ENCODE data around the gene CPA2.

Gene CPA2

DNA sequence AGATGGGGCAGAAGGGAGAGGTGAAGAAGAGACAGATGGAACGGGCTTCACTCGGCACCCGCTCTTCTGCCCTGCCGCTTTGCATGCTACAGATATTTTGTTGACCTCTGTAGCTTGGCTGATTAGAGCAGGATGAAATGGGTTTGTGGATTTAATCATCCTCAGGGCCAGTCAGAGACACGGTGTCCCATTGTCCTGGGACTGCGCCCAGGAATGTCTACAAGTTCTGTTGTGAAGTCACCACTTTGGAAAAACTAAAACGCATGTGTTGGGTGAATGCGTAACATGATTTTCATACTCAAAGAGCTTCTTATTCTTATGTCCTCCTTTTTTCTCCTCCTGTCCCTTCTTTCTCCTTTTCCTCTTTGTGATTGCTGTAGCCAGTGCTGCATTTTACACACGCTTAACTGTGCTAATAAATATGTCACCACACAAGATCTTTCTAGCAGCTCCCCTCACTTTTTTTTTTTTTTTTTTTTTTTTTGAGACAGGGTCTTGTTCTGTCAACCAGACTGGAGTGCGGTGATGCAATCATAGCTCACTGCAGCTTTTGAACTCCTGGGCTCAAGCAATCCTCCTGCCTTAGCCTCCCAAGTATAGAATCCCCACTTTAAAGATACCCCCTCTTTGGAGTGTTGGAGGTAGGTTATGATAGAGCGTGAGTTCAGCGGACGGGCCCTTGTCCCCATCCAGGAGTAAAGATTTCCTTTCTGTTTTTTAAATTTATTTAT, 29.7 kb downstream of the CPA2 start:
- DNase-seq (ENCODE audit: low read depth in 1 of 2, low spot score in 1 of 2): no peak
- in situ Hi-C loops (cut with HindIII; ENCODE audit: low pct_unique_long_range_greater_than_20kb, low sequenced_read_pairs): no loop called here
- no peak for TF ChIP-seq JUND (IDR thresholded peaks at IDR 0.05; ENCODE audit: low read depth)

DNA sequence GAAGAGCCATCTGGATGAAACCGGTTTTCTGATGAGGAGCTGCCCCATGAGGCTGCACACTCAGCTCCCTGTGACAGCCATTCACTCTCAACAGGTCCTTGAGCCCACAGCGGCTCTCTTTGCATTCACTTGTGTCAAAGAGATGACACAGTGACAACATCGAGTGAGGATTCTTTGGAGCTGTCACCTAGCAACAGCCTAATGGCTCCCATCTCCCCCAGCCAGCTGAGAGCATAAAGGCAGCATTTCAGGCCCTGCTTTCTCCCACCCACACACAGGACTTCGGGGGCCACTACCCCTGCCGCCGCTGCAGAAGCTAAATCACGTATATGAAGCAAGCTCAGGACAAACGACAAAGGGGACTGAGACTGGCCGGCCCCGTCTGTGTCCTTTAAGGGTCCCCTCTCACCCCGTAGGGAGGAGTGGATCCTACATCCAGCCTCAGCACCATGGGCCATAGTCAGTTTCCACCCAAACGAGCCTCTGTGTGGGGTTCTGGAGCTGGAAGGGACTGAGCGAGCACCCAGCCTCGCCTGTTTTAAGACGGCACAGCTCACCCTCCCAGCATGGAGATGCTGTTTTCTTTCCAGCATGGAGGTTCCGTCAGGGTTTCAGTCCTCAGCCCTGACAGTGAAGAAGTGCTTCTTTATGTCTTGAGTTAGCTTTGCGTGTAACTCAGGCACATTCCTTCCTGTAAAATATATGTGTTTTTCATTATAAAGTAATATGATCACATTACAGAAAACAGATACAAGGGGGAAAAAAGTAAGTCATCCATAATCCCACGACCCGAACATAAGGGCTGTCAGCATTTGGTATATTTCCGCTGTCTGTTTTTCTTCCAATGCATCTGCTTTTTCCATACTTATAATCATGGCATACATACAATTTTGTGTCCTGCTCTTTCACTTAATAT, 31.2 kb downstream of the CPA2 start:
- in situ Hi-C loops (cut with HindIII; ENCODE audit: low pct_unique_long_range_greater_than_20kb, low sequenced_read_pairs): no loop called here
- no peak for DNase-seq (ENCODE audit: low read depth in 1 of 2, low spot score in 1 of 2)
- no peak for TF ChIP-seq JUND (IDR thresholded peaks at IDR 0.05; ENCODE audit: low read depth)

DNA sequence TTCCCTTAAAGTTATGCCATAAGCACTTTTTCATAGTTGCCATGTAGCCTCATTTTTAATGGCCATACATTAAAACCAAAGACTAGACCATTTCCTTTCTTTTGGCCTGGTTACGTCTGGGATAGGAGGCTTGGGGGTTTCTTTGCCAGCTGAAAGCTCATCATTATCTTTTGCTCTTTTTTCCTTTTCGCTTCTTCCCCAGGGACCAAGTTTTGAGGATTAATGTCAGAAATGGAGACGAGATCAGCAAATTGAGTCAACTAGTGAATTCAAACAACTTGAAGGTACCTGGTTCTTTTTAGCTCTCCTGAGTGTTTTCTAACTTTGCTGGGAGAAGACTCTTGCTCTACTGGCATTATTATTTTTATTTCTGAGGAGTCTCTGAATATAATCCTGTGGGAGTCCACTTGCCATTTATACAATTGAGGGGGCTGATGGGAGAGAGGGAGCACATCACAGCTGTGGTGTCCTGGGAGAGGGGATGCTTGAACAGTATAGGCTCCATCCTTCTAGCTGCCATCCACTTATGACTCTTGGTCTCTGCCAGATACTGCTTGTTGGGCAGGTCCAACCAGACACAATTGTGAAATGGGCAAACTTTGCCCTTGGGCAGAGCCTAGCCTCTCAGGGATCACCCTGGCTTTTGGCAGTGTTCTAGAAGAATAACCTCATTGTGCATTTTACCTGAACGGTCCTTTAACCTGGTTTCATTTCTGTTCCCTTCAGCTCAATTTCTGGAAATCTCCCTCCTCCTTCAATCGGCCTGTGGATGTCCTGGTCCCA, 32.1 kb downstream of the CPA2 start:
- in situ Hi-C loops (cut with HindIII; ENCODE audit: low pct_unique_long_range_greater_than_20kb, low sequenced_read_pairs): no loop called here
- DNase-seq (ENCODE audit: low read depth in 1 of 2, low spot score in 1 of 2): peak; percentile 21 to 87
- no peak for TF ChIP-seq JUND (IDR thresholded peaks at IDR 0.05; ENCODE audit: low read depth)

DNA sequence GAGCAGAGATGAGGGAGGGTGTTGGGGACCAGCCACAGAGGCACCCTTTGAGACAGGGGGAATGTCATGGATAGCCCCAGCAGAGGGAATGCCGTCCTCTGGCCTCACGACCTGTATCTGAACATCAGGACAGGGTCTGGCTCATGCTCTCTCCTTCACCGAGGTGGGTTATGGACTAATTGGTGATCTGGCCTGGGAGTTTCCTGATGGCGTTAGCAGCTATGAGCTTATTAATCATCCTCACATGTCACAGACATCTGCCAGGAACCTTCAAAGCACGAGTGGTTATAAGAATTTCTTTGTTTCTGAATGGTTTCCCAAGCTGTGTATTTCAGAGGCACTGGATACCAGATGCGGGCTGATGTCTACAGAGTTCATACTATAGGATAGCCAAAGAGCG, 33.2 kb downstream of the CPA2 start:
- DNase-seq (ENCODE audit: low read depth in 1 of 2, low spot score in 1 of 2): no peak
- in situ Hi-C loops (cut with HindIII; ENCODE audit: low pct_unique_long_range_greater_than_20kb, low sequenced_read_pairs): no loop called here
- no peak for TF ChIP-seq JUND (IDR thresholded peaks at IDR 0.05; ENCODE audit: low read depth)

DNA sequence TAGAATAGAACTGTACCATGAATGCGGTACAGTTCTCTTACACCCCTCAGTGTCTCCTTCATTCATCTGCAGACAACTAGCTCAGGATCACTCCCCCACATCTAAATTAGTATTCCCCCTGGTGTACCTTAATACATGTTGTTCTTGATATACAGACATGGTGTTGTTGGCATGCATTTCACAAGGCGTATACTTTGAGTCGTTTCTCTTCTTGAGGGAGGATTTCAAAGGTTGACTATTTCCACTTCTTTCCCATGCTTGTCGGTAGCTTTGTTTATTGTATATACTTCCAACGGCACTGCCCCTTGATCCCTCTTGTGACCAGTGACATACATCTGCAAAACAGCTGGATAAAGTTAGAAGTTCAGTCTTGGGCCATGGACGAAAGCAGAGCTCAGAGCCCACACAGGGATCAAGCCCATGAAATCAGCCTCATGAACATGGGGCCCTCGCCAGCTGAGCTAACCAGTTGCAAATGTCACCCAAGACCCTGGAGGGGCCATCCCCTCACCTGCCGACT, 34.9 kb downstream of the CPA2 start:
- in situ Hi-C loops (cut with HindIII; ENCODE audit: low pct_unique_long_range_greater_than_20kb, low sequenced_read_pairs): no loop called here
- no peak for DNase-seq (ENCODE audit: low read depth in 1 of 2, low spot score in 1 of 2)
- TF ChIP-seq JUND (IDR thresholded peaks at IDR 0.05; ENCODE audit: low read depth): no peak

DNA sequence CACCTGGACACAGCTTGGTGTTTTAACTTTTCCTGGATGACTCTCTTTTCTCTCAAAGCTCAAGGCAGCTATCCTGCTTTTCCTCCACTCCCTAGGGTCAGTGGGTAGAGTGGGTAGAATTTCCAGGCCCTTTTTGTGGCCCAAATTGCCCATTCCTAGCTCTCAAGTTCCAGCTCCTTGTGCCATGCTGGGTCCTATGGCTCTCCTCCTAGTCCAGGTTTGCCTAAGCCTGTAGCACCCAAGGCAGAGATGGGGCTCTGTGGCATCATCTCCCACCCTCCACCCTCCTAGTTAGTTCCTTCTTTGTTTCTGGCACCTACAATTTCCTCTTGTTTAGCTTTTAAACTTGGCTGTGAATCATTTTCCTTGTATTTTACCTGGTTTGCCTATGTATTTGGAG, 36.0 kb downstream of the CPA2 start:
- no peak for DNase-seq (ENCODE audit: low read depth in 1 of 2, low spot score in 1 of 2)
- TF ChIP-seq JUND (IDR thresholded peaks at IDR 0.05; ENCODE audit: low read depth): no peak
- in situ Hi-C loops (cut with HindIII; ENCODE audit: low pct_unique_long_range_greater_than_20kb, low sequenced_read_pairs): no loop called here

DNA sequence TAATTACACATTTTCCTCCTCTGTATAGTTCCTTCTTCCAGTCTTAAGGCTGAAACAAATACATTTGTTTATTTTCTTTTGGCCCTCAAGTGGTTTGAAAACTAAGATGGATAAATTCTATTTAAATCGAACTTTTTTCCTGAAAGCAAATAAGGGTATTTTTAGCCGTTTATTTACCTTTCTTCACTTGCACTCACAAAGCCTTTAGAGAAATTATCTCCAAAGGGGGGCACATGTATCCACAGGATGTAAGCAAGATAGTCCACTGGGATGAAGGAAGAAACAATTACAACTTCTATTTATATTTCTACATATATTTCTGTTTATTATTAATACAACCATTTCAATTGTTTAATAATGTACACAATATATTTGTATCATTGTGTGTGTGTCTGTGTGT, 36.5 kb downstream of the CPA2 start:
- no peak for TF ChIP-seq JUND (IDR thresholded peaks at IDR 0.05; ENCODE audit: low read depth)
- in situ Hi-C loops (cut with HindIII; ENCODE audit: low pct_unique_long_range_greater_than_20kb, low sequenced_read_pairs): no loop called here

DNA sequence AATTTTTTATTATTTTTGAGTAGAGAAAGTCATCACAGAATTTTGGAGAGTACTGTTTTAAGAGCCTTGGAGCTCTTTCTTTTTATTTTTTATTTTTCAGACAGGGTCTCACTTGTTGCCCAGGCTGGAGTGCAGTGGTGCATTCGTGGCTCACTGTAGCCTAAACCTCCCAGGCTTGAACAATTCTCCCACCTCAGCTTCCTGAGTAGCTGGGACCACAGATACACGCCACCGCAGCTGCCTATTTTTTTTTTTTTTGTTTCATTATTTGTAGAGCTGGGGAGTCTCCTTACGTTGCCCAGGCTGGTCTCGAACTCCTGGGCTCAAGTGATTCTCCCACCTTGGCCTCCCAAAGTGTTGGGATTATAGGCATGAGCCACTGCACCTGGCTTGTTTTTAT, 36.9 kb downstream of the CPA2 start:
- in situ Hi-C loops (cut with HindIII; ENCODE audit: low pct_unique_long_range_greater_than_20kb, low sequenced_read_pairs): no loop called here
- TF ChIP-seq JUND (IDR thresholded peaks at IDR 0.05; ENCODE audit: low read depth): no peak
- no peak for DNase-seq (ENCODE audit: low read depth in 1 of 2, low spot score in 1 of 2)

More for the DNA sequence above, 36.5 kb downstream of the CPA2 start:
- no peak for DNase-seq (ENCODE audit: low read depth in 1 of 2, low spot score in 1 of 2)

DNA sequence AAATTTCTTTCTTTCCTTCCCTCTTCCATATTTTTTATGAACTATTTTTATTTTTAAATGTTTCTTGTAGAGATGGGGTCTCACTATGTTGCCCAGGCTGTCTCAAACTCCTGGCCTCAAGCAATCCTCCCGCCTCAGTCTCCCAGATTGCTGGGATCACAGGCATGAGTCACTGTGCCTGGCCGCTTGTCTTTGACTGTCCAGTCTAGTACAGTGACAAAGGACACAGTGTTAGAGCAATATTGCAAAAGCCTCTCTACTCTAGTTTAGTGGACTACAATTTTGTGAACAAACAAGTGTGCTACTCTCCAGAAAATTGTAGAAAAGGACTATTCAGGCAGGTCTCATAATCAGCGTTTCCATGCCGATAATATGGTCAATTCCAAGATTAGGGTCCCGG, 37.3 kb downstream of the CPA2 start:
- in situ Hi-C loops (cut with HindIII; ENCODE audit: low pct_unique_long_range_greater_than_20kb, low sequenced_read_pairs): no loop called here
- no peak for TF ChIP-seq JUND (IDR thresholded peaks at IDR 0.05; ENCODE audit: low read depth)
- DNase-seq (ENCODE audit: low read depth in 1 of 2, low spot score in 1 of 2): no peak

DNA sequence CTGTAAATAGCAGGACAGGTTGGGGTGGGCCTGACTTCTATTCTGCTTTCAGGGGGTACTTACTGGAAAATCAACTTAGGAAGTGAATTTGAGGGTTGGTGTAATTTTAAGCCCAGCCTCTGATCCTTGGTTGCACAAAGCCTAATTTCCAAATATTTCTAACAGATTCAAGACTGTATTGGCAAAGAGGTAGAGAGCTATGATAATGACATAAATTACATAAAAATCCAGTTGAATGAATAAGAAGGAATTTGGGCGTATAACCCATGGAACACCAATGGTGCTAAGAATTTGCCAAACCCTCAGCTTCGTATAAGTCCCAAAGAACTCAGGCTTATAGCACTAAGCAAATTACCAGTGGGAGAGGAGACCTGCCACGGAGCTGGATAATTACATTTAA, 38.2 kb downstream of the CPA2 start:
- no peak for TF ChIP-seq JUND (IDR thresholded peaks at IDR 0.05; ENCODE audit: low read depth)
- no peak for DNase-seq (ENCODE audit: low read depth in 1 of 2, low spot score in 1 of 2)
- in situ Hi-C loops (cut with HindIII; ENCODE audit: low pct_unique_long_range_greater_than_20kb, low sequenced_read_pairs): no loop called here

DNA sequence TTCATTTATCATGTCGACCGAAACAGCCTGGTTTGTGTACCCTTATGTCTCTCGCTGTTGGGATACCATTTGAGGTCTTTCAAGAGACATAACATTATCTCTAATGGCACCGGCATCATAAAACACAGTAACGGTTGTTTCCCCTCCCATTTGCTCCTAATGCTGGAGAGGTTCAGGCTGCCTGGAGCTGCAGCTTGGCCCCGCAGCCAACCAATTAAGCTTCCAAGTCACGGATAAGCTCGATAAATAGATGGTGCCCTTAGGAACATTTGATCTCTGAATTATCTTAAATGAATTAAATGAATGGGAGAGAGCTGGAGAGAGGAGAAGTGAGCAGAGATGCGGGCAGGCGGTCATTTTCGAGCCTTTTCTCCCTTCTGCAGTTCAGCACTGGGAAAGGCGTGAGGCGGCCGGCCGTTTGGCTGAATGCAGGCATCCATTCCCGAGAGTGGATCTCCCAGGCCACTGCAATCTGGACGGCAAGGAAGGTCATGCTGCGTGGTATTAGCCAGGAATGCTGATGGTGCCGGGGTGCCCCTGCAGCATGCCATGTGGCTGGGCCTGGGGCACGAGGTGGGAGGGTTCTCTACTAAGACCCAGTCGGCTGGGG, 38.9 kb downstream of the CPA2 start:
- in situ Hi-C loops (cut with HindIII; ENCODE audit: low pct_unique_long_range_greater_than_20kb, low sequenced_read_pairs): no loop called here
- no peak for DNase-seq (ENCODE audit: low read depth in 1 of 2, low spot score in 1 of 2)
- TF ChIP-seq JUND (IDR thresholded peaks at IDR 0.05; ENCODE audit: low read depth): no peak

DNA sequence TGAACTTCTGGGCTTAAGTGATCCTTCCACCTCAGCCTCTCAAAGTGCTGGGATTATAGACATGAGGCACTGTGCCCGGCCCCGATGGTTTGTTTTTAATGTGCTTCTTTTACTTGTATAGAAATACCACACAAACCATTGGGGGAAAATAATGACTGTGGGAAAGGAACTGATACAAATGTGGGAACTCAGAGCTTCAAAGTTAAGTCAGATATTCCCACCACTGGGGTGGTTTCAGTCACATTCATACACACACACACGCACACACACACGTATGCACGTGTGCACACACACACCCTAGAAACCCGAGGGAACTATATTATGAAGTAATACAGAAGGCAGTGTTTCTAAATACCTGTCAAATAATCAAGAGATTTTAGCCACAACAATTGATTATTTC, 43.3 kb downstream of the CPA2 start:
- in situ Hi-C loops (cut with HindIII; ENCODE audit: low pct_unique_long_range_greater_than_20kb, low sequenced_read_pairs): no loop called here
- TF ChIP-seq JUND (IDR thresholded peaks at IDR 0.05; ENCODE audit: low read depth): no peak
- no peak for DNase-seq (ENCODE audit: low read depth in 1 of 2, low spot score in 1 of 2)

All from T47D (cell line).